IMR-90 (cell line): ENCODE measurements around the gene SPTLC3. TPM values are rescaled to one million over a fixed set of nuclear protein-coding genes. Genes with fewer than 3 reads are reported as not detected.

Source experiments
- ATAC-seq: fragments of 200-7000 bp; cut with Tn5 transposase; 2 replicates; pipeline ENCODE4 v1.9.1; 2020; ENCODE audit warnings: low read depth, mild to moderate bottlenecking, moderate library complexity
- BruUV-seq: library from RNA; stranded (reverse); fragments of 400-500 nt; replicated peaks from 2 replicates; lab custom pipeline; 2021; lab: Mats Ljungman, UMichigan
- CTCF ChIA-PET: fragments of 300-600 bp; formaldehyde crosslinking; extraction: SDS; loops from one replicate; lab custom pipeline; 2021; ENCODE audit warnings: antibody characterized with exemption; lab: Yijun Ruan, JAX
- POLR2A ChIA-PET: fragments of 300-600 bp; sonication (Branson Sonifier 250); formaldehyde crosslinking; loops from one replicate; lab custom pipeline; 2022; ENCODE audit warnings: antibody characterized with exemption; ENCODE audit not compliant: unreplicated experiment; lab: Charles Lee
- DNase-seq: peaks from one replicate; pipeline ENCODE4 v3.0.0; 2013
- H2AFZ ChIP-seq: replicated peaks from 2 replicates; pipeline ENCODE3; 2013; ENCODE audit warnings: low read length, mild to moderate bottlenecking; ENCODE audit not compliant: poor library complexity
- H2AK5ac ChIP-seq: 2 replicates; pipeline ENCODE4 v1.6.1; 2013; ENCODE audit warnings: low read depth, low read length, inconsistent platforms
- H2AK9ac ChIP-seq: replicated peaks from 2 replicates; pipeline ENCODE3; 2013; ENCODE audit warnings: mild to moderate bottlenecking, low read depth, low read length, moderate library complexity; ENCODE audit not compliant: poor library complexity
- H2BK120ac ChIP-seq: 2 replicates; pipeline ENCODE4 v1.6.1; 2013; ENCODE audit warnings: low read depth, low read length, inconsistent platforms
- H2BK15ac ChIP-seq: 3 replicates; pipeline ENCODE4 v1.6.1; 2013; ENCODE audit warnings: low read depth, low read length, inconsistent platforms
- H2BK20ac ChIP-seq: 2 replicates; pipeline ENCODE4 v1.6.1; 2013; ENCODE audit warnings: low read depth, mild to moderate bottlenecking, inconsistent platforms, low read length, moderate library complexity
- H2BK5ac ChIP-seq: 2 replicates; pipeline ENCODE4 v1.6.1; 2013; ENCODE audit warnings: mild to moderate bottlenecking, low read depth, low read length, inconsistent platforms; ENCODE audit not compliant: poor library complexity, severe bottlenecking
- H3K14ac ChIP-seq: replicated peaks from 2 replicates; pipeline ENCODE4 v1.6.1; 2013; ENCODE audit warnings: low read depth, low read length, inconsistent platforms
- H3K18ac ChIP-seq: 2 replicates; pipeline ENCODE4 v1.6.1; 2013; ENCODE audit warnings: low read depth, low read length, control low read depth
- H3K23ac ChIP-seq: 2 replicates; pipeline ENCODE4 v1.6.1; 2013; ENCODE audit warnings: low read depth, low read length, inconsistent platforms
- H3K27ac ChIP-seq: 2 replicates; pipeline ENCODE4 v1.5.1; 2013; ENCODE audit warnings: mild to moderate bottlenecking, control low read depth, low read length; ENCODE audit not compliant: insufficient read depth
- H3K27me3 ChIP-seq: 2 replicates; pipeline ENCODE4 v1.6.1; 2013; ENCODE audit warnings: low read length; ENCODE audit not compliant: control insufficient read depth, insufficient read depth
- H3K36me3 ChIP-seq: 2 replicates; pipeline ENCODE4 v1.6.1; 2013; ENCODE audit warnings: low read length, mixed read lengths; ENCODE audit not compliant: control insufficient read depth, insufficient read depth
- H3K4ac ChIP-seq: 2 replicates; pipeline ENCODE4 v1.6.1; 2013; ENCODE audit warnings: low read depth, low read length, inconsistent platforms
- H3K4me1 ChIP-seq: 2 replicates; pipeline ENCODE4 v1.6.1; 2013; ENCODE audit warnings: low read length, mixed read lengths; ENCODE audit not compliant: control insufficient read depth, insufficient read depth
- H3K4me2 ChIP-seq: 2 replicates; pipeline ENCODE4 v1.6.1; 2013; ENCODE audit warnings: low read depth, mild to moderate bottlenecking, control low read depth, low read length, moderate library complexity
- H3K4me3 ChIP-seq: 2 replicates; pipeline ENCODE4 v1.5.1; 2013; ENCODE audit warnings: low read depth, mild to moderate bottlenecking, control low read depth, low read length, moderate library complexity; ENCODE audit not compliant: insufficient read depth
- H3K56ac ChIP-seq: 2 replicates; pipeline ENCODE4 v1.6.1; 2013; ENCODE audit warnings: low read length, inconsistent platforms; ENCODE audit not compliant: insufficient read depth; ENCODE audit errors: extremely low read depth
- H3K79me1 ChIP-seq, 2 experiments: 2 replicates each; pipeline ENCODE4 v1.6.1; 2013; ENCODE audit warnings: low read length in 2 of 2, inconsistent platforms in 1 of 2, low read depth in 1 of 2
- H3K9ac ChIP-seq: 2 replicates; pipeline ENCODE4 v1.6.1; 2013; ENCODE audit warnings: low read depth, low read length, control low read depth
- H3K9me1 ChIP-seq: 2 replicates; pipeline ENCODE4 v1.6.1; 2013; ENCODE audit warnings: low read length, inconsistent platforms; ENCODE audit not compliant: insufficient read depth
- H3K9me3 ChIP-seq: 2 replicates; pipeline ENCODE4 v1.6.1; 2013; ENCODE audit warnings: low read length; ENCODE audit not compliant: control insufficient read depth, insufficient read depth
- H4K20me1 ChIP-seq: 2 replicates; pipeline ENCODE4 v1.6.1; 2013; ENCODE audit warnings: low read length, inconsistent platforms; ENCODE audit not compliant: insufficient read depth
- H4K5ac ChIP-seq: 2 replicates; pipeline ENCODE4 v1.6.1; 2013; ENCODE audit warnings: mild to moderate bottlenecking, low read depth, low read length, control low read depth
- H4K8ac ChIP-seq, 2 experiments: 2 replicates each; pipeline ENCODE4 v1.6.1; 2013; ENCODE audit warnings: low read depth in 2 of 2, low read length in 2 of 2, control low read depth in 1 of 2, inconsistent platforms in 1 of 2
- H4K91ac ChIP-seq: 2 replicates; pipeline ENCODE4 v1.6.1; 2013; ENCODE audit warnings: low read depth, low read length, inconsistent platforms; ENCODE audit not compliant: insufficient read depth
- BHLHE40 ChIP-seq: fragments of 150-350 bp; IDR thresholded peaks from 2 replicates; pipeline ENCODE4 v1.6.1; 2016; ENCODE audit warnings: mild to moderate bottlenecking, low read depth, low read length
- CEBPB ChIP-seq: IDR thresholded peaks from 2 replicates; pipeline ENCODE4 v1.6.1; 2012; ENCODE audit warnings: low read depth, low read length, improper control_type of control experiment
- CHD1 ChIP-seq: IDR thresholded peaks from 2 replicates; pipeline ENCODE4 v1.6.1; 2012; ENCODE audit warnings: low read depth, low read length, improper control_type of control experiment
- FOS ChIP-seq: fragments of 150-350 bp; IDR thresholded peaks from 2 replicates; pipeline ENCODE4 v1.6.1; 2016; ENCODE audit warnings: low read depth, low read length
- NFE2L2 ChIP-seq: fragments of 150-350 bp; IDR thresholded peaks from 2 replicates; pipeline ENCODE4 v1.6.1; 2016; ENCODE audit warnings: low read depth, mild to moderate bottlenecking, low read length
- POLR2A ChIP-seq: IDR thresholded peaks from 2 replicates; pipeline ENCODE4 v1.6.1; 2012; ENCODE audit warnings: mild to moderate bottlenecking, low read depth, low read length
- RAD21 ChIP-seq: IDR thresholded peaks from 2 replicates; pipeline ENCODE4 v1.6.1; 2012; ENCODE audit warnings: low read length, improper control_type of control experiment
- RCOR1 ChIP-seq: IDR thresholded peaks from 2 replicates; pipeline ENCODE4 v1.6.1; 2012; ENCODE audit warnings: mild to moderate bottlenecking, low read length, improper control_type of control experiment; ENCODE audit not compliant: insufficient replicate concordance
- RFX5 ChIP-seq: IDR thresholded peaks from 2 replicates; pipeline ENCODE4 v1.8.0; 2012; ENCODE audit warnings: low read depth, mild to moderate bottlenecking, low read length, moderate library complexity
- SMC3 ChIP-seq: fragments of 150-350 bp; IDR thresholded peaks from 2 replicates; pipeline ENCODE4 v1.6.1; 2016; ENCODE audit warnings: low read depth, mild to moderate bottlenecking, antibody characterized with exemption, low read length, moderate library complexity
- WGBS, 2 experiments: methylation state at CpG; one replicate each; pipeline versions ENCODE4 v1.1.5 to v1.1.7; 2013; ENCODE audit warnings: missing lambda C conversion rate in 2 of 2; ENCODE audit not compliant: insufficient read length in 1 of 2; ENCODE audit errors: extremely low coverage in 2 of 2; 5-methylcytosine and 5-hydroxymethylcytosine counted together
- dilution Hi-C: fragments of 300-500 bp; cut with HindIII; formaldehyde crosslinking; loops from one replicate; pipeline ENCODE4 v1.14.3; 2018; ENCODE audit warnings: low sequenced_read_pairs; ENCODE audit not compliant: unreplicated experiment
- in situ Hi-C: fragments of 300-500 bp; cut with MboI; formaldehyde crosslinking; loops from 3 replicates; pipeline ENCODE4 v1.14.3; 2019; ENCODE audit warnings: low sequenced_read_pairs, inconsistent platforms, mixed read lengths
- intact Hi-C: fragments of 100-400 bp; cut with micrococcal nuclease; formaldehyde crosslinking; loops from 2 replicates; pipeline ENCODE4 v1.10.0; 2022
- polyA plus RNA-seq, 3 experiments: library from polyadenylated mRNA; depleted of rRNA; stranded (reverse); fragments of >200 nt; gene quantifications; 2 replicates each; pipeline ENCODE4 v1.2.3, GENCODE V29; 2012; ENCODE audit warnings: low replicate concordance in 1 of 3
- total RNA-seq: library from RNA; depleted of rRNA; stranded (reverse); fragments of >200 nt; gene quantifications from 2 replicates; pipeline ENCODE4 v1.2.3, GENCODE V29; 2012
- TF ChIP-seq, protein P1 (sequence below): fragments of 150-350 bp; IDR thresholded peaks from 2 replicates; pipeline ENCODE4 v1.6.1; 2016; ENCODE audit warnings: low read depth, mild to moderate bottlenecking, low read length, moderate library complexity, borderline replicate concordance
- TF ChIP-seq, protein P2 (sequence below): conservative IDR thresholded peaks from 2 replicates; pipeline ENCODE4 v1.5.1; 2012; ENCODE audit warnings: mild to moderate bottlenecking, low read depth, low read length, improper control_type of control experiment
- TF ChIP-seq, protein P3 (sequence below): fragments of 150-350 bp; IDR thresholded peaks from 2 replicates; pipeline ENCODE4 v1.6.1; 2017; ENCODE audit warnings: mild to moderate bottlenecking, antibody characterized with exemption, low read length, low read depth

Gene SPTLC3
- total and polyA plus RNA-seq, 2 of the 4 experiments (the other 2 are of a cell fraction) = 0.44 to 1.6 TPM

DNA sequence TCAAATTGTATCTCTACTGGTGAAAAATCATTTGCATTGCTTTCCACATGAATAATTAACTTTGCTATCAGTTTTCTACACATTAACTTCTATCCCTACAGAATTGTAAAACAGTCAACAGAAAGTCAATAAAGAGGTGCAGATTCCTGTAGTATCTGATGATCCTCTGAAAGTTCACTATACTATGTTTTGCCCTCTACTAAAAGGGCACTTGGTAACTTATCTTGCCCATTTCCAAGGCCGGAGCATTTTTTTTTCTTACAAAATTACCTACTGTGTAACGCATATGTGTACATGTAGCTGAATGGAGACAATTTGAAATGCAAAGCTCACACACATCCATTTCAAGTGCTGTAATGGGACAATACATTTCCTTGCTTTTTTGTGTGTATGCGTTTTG, 9.6 kb upstream of the SPTLC3 start:
- intact Hi-C loops = no loop called here

More for the DNA sequence above, 9.6 kb upstream of the SPTLC3 start:
- no peak overlapping the region for H2BK120ac ChIP-seq
- no peak overlapping the region for H2BK5ac ChIP-seq
- H3K4ac ChIP-seq = no peak overlapping the region
- no TSS peak for BruUV-seq
- no peak overlapping the region for H3K23ac ChIP-seq
- no peak overlapping the region for H3K56ac ChIP-seq
- in situ Hi-C loops = no loop called here
- WGBS, 2 experiments = 100% methylated on average over 1 of the region's 3 CpGs; no CpG with 5 or more reads in 1 of the 2 experiments
- ChIA-PET CTCF (no interaction called here), POLR2A (no interaction called here)
- no peak overlapping the region for H3K27ac ChIP-seq
- no peak overlapping the region for H4K8ac ChIP-seq
- peaks cover 4% of the 10 kb centered on the region for H3K27me3 ChIP-seq
- ATAC-seq (no peak), DNase-seq (no peak)
- no peak for TF ChIP-seq SMC3
- no peak for TF ChIP-seq NFE2L2
- no peak for TF ChIP-seq BHLHE40
- TF ChIP-seq, protein P1, sequence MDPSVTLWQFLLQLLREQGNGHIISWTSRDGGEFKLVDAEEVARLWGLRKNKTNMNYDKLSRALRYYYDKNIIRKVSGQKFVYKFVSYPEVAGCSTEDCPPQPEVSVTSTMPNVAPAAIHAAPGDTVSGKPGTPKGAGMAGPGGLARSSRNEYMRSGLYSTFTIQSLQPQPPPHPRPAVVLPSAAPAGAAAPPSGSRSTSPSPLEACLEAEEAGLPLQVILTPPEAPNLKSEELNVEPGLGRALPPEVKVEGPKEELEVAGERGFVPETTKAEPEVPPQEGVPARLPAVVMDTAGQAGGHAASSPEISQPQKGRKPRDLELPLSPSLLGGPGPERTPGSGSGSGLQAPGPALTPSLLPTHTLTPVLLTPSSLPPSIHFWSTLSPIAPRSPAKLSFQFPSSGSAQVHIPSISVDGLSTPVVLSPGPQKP = no peak
- TF ChIP-seq RAD21 = no peak
- TF ChIP-seq CHD1 = no peak
- TF ChIP-seq, protein P2, sequence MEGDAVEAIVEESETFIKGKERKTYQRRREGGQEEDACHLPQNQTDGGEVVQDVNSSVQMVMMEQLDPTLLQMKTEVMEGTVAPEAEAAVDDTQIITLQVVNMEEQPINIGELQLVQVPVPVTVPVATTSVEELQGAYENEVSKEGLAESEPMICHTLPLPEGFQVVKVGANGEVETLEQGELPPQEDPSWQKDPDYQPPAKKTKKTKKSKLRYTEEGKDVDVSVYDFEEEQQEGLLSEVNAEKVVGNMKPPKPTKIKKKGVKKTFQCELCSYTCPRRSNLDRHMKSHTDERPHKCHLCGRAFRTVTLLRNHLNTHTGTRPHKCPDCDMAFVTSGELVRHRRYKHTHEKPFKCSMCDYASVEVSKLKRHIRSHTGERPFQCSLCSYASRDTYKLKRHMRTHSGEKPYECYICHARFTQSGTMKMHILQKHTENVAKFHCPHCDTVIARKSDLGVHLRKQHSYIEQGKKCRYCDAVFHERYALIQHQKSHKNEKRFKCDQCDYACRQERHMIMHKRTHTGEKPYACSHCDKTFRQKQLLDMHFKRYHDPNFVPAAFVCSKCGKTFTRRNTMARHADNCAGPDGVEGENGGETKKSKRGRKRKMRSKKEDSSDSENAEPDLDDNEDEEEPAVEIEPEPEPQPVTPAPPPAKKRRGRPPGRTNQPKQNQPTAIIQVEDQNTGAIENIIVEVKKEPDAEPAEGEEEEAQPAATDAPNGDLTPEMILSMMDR = no peak
- no peak for TF ChIP-seq RCOR1
- no peak for TF ChIP-seq POLR2A
- TF ChIP-seq FOS = no peak
- TF ChIP-seq, protein P3, sequence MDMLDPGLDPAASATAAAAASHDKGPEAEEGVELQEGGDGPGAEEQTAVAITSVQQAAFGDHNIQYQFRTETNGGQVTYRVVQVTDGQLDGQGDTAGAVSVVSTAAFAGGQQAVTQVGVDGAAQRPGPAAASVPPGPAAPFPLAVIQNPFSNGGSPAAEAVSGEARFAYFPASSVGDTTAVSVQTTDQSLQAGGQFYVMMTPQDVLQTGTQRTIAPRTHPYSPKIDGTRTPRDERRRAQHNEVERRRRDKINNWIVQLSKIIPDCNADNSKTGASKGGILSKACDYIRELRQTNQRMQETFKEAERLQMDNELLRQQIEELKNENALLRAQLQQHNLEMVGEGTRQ = no peak
- TF ChIP-seq CEBPB = no peak
- no peak for TF ChIP-seq RFX5
- no peak overlapping the region for H2BK20ac ChIP-seq
- no peak overlapping the region for H3K9ac ChIP-seq
- no peak overlapping the region for H2AK9ac ChIP-seq
- no peaks in the 10 kb centered on the region for H3K36me3 ChIP-seq
- no peaks in the 10 kb centered on the region for H3K9me3 ChIP-seq
- H3K79me1 ChIP-seq = no peaks in the 10 kb centered on the region
- H3K14ac ChIP-seq = no peak overlapping the region
- no peak overlapping the region for H2AFZ ChIP-seq
- no peaks in the 10 kb centered on the region for H3K4me1 ChIP-seq
- no peak overlapping the region for H3K4me3 ChIP-seq
- H2AK5ac ChIP-seq = no peak overlapping the region
- no peak overlapping the region for H3K4me2 ChIP-seq
- H3K9me1 ChIP-seq = no peaks in the 10 kb centered on the region
- H3K18ac ChIP-seq = no peak overlapping the region
- dilution Hi-C loops = no loop called here
- no peaks in the 10 kb centered on the region for H4K20me1 ChIP-seq
- H4K5ac ChIP-seq = no peak overlapping the region
- no peak overlapping the region for H2BK15ac ChIP-seq
- no peak overlapping the region for H4K91ac ChIP-seq
